ENCODE data around the gene SIRPD.
"Not testable (repeated sequence)": the region's sequence is repeated elsewhere in the genome, so short reads cannot be mapped to it uniquely, and the experiment has no call there.

The SIRPD gene

GRCh38 chr20:1557605-1558004 is at the start of gene SIRPD:
TSS of gene SIRPD (minus strand) at chr20:1557705. CDS start at chr20:1557653, 52 bp downstream.
- no peak for DNase-seq

GRCh38 chr20:1600736-1601135 is 43.2 kb upstream of the SIRPD start:
- DNase-seq: no peak

- no peak for DNase-seq
These were observed 37.8 kb upstream of the SIRPD start for GRCh38 chr20:1595333-1595732.

- DNase-seq: no peak
These were observed 31.3 kb upstream of the SIRPD start for GRCh38 chr20:1588533-1589460.

- DNase-seq: no peak
These were observed 30.5 kb upstream of the SIRPD start for GRCh38 chr20:1587781-1588532.

- DNase-seq: no peak
These were observed 22.0 kb upstream of the SIRPD start for GRCh38 chr20:1579488-1579887.

- DNase-seq: no peak
These were observed 20.4 kb upstream of the SIRPD start for GRCh38 chr20:1577906-1578305.

GRCh38 chr20:1577313-1577712 is 19.8 kb upstream of the SIRPD start:
- DNase-seq: not testable (repeated sequence)

- no peak for DNase-seq
These were observed 19.1 kb upstream of the SIRPD start for GRCh38 chr20:1576641-1577040.

GRCh38 chr20:1576003-1576402 is 18.5 kb upstream of the SIRPD start:
- DNase-seq: not testable (repeated sequence)

- DNase-seq: not testable (repeated sequence)
These were observed 14.1 kb upstream of the SIRPD start for GRCh38 chr20:1571583-1571982.

GRCh38 chr20:1569415-1569881 is 11.9 kb upstream of the SIRPD start:
- no peak for DNase-seq

- no peak for DNase-seq
These were observed 10.6 kb upstream of the SIRPD start for GRCh38 chr20:1568163-1568490.

GRCh38 chr20:1567392-1568162 is 10.1 kb upstream of the SIRPD start:
- DNase-seq: no peak

GRCh38 chr20:1566701-1567100 is 9.2 kb upstream of the SIRPD start:
- no peak for DNase-seq

GRCh38 chr20:1565461-1565860 is 8.0 kb upstream of the SIRPD start:
- DNase-seq: no peak

GRCh38 chr20:1563598-1563997 is 6.1 kb upstream of the SIRPD start:
- no peak for DNase-seq

GRCh38 chr20:1562622-1563021 is 5.1 kb upstream of the SIRPD start:
- no peak for DNase-seq

- DNase-seq: no peak
These were observed 3.8 kb upstream of the SIRPD start for GRCh38 chr20:1561350-1561749.

GRCh38 chr20:1555952-1556351 is 1.6 kb downstream of the SIRPD start:
- DNase-seq: no peak

- no peak for DNase-seq
These were observed 17.6 kb downstream of the SIRPD start for GRCh38 chr20:1539816-1540419.

- DNase-seq: no peak
These were observed 18.9 kb downstream of the SIRPD start for GRCh38 chr20:1538655-1539054.

- no peak for DNase-seq
These were observed 19.8 kb downstream of the SIRPD start for GRCh38 chr20:1537731-1538058.
